Neural progenitor cell (in vitro differentiated cells): ENCODE measurements around the gene STARD9. TPM values are rescaled to one million over a fixed set of nuclear protein-coding genes. Genes with fewer than 3 reads are reported as not detected.
A peak's percentile ranks its signal among the peaks of the same experiment; 100 is the strongest.

Experiments
- DNase-seq: peaks from one replicate; pipeline ENCODE4 v3.0.0-alpha.2; 2016; ENCODE audit warnings: low spot score
- H2AFZ ChIP-seq: fragments of 200-600 bp; sonication (generic); replicated peaks from 2 replicates; pipeline ENCODE4 v1.6.1; 2016; ENCODE audit warnings: antibody characterized with exemption
- H3F3A ChIP-seq: fragments of 200-600 bp; sonication (generic); 2 replicates; pipeline ENCODE4 v1.6.1; 2016; ENCODE audit warnings: antibody characterized with exemption, low read depth
- H3K27ac ChIP-seq: fragments of 200-600 bp; sonication (generic); 2 replicates; pipeline ENCODE4 v1.5.1; 2016; ENCODE audit warnings: mild to moderate bottlenecking
- H3K27me3 ChIP-seq: fragments of 200-600 bp; sonication (generic); 2 replicates; pipeline ENCODE4 v1.6.1; 2016; ENCODE audit warnings: mild to moderate bottlenecking, moderate library complexity
- H3K36me3 ChIP-seq: fragments of 200-600 bp; sonication (generic); 2 replicates; pipeline ENCODE4 v1.5.1; 2016
- H3K4me1 ChIP-seq: fragments of 200-600 bp; sonication (generic); 2 replicates; pipeline ENCODE4 v1.6.1; 2016; ENCODE audit warnings: mixed run types
- H3K4me2 ChIP-seq: fragments of 200-600 bp; sonication (generic); 2 replicates; pipeline ENCODE4 v1.6.1; 2016
- H3K4me3 ChIP-seq: fragments of 200-600 bp; sonication (generic); 2 replicates; pipeline ENCODE4 v1.5.1; 2016
- H3K79me2 ChIP-seq: fragments of 200-600 bp; sonication (generic); 2 replicates; pipeline ENCODE4 v1.6.1; 2016; ENCODE audit warnings: low read depth
- H3K9ac ChIP-seq: fragments of 200-600 bp; sonication (generic); 2 replicates; pipeline ENCODE4 v1.6.1; 2016
- H3K9me3 ChIP-seq: fragments of 200-600 bp; sonication (generic); 2 replicates; pipeline ENCODE4 v1.5.1; 2016; ENCODE audit warnings: low read depth
- H4K20me1 ChIP-seq: fragments of 200-600 bp; sonication (generic); 2 replicates; pipeline ENCODE4 v1.6.1; 2016; ENCODE audit warnings: low read depth
- H3K27ac Mint-ChIP-seq: 3 replicates; pipeline ENCODE4 v1.8.0; 2021; ENCODE audit warnings: mixed read lengths
- H3K27me3 Mint-ChIP-seq: 2 replicates; pipeline ENCODE4 v1.8.0; 2022; ENCODE audit warnings: low read depth, mild to moderate bottlenecking, inconsistent platforms, moderate library complexity, mixed read lengths; ENCODE audit not compliant: insufficient read depth
- H3K36me3 Mint-ChIP-seq: 3 replicates; pipeline ENCODE4 v1.8.0; 2021; ENCODE audit warnings: mixed read lengths
- H3K4me1 Mint-ChIP-seq: 3 replicates; pipeline ENCODE4 v1.8.0; 2021; ENCODE audit warnings: mixed read lengths
- H3K4me3 Mint-ChIP-seq: 3 replicates; pipeline ENCODE4 v1.8.0; 2021; ENCODE audit warnings: mild to moderate bottlenecking, moderate library complexity, mixed read lengths
- H3K9me3 Mint-ChIP-seq: 3 replicates; pipeline ENCODE4 v1.8.0; 2020; ENCODE audit warnings: mixed read lengths
- EZH2 ChIP-seq: fragments of 200-600 bp; sonication (generic); IDR thresholded peaks from 2 replicates; pipeline ENCODE4 v1.6.1; 2017; ENCODE audit warnings: antibody characterized with exemption, mild to moderate bottlenecking, moderate library complexity
- EZH2phosphoT487 ChIP-seq: fragments of 200-600 bp; sonication (generic); IDR thresholded peaks from 2 replicates; pipeline ENCODE4 v1.6.1; 2017; ENCODE audit warnings: antibody characterized with exemption
- total RNA-seq: library from RNA; depleted of rRNA; stranded (reverse); fragments of >200 nt; gene quantifications from 2 replicates; pipeline ENCODE4 v1.2.3, GENCODE V29; 2015; ENCODE audit warnings: low replicate concordance
- TF ChIP-seq, protein P1 (sequence below): fragments of 200-600 bp; sonication (generic); IDR thresholded peaks from 2 replicates; pipeline ENCODE4 v1.5.1; 2017; ENCODE audit warnings: antibody characterized with exemption, mild to moderate bottlenecking

The STARD9 gene
- total RNA-seq, 1 donor from 2014 or later = 11.9 TPM

DNA sequence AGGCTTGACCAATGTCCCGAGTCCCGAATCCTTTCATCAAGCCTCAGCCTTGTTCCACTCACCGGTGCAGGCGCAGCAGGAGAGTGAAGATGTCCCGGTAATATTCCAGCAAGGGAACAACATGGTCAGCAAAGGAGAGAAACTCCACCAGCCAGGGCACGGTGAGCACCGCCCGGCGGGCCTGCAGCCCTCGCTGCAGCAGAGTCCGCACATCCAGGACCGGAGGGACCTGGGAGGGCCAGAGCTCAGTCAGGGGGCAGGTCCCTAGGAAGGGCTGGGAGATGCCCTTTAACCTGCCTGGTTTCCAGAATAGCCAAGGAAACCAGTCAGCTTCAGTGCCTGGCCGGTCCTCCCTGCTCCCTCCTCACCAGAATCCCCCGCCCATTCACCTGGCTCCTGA, 155.1 kb downstream of the STARD9 start:
- no peak overlapping the region for H3K4me3 Mint-ChIP-seq
- no peak overlapping the region for H3K9ac ChIP-seq
- TF ChIP-seq EZH2 = no peak
- TF ChIP-seq, protein P1, sequence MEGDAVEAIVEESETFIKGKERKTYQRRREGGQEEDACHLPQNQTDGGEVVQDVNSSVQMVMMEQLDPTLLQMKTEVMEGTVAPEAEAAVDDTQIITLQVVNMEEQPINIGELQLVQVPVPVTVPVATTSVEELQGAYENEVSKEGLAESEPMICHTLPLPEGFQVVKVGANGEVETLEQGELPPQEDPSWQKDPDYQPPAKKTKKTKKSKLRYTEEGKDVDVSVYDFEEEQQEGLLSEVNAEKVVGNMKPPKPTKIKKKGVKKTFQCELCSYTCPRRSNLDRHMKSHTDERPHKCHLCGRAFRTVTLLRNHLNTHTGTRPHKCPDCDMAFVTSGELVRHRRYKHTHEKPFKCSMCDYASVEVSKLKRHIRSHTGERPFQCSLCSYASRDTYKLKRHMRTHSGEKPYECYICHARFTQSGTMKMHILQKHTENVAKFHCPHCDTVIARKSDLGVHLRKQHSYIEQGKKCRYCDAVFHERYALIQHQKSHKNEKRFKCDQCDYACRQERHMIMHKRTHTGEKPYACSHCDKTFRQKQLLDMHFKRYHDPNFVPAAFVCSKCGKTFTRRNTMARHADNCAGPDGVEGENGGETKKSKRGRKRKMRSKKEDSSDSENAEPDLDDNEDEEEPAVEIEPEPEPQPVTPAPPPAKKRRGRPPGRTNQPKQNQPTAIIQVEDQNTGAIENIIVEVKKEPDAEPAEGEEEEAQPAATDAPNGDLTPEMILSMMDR = no peak
- no peak overlapping the region for H3K27ac Mint-ChIP-seq
- DNase-seq = no peak
- H3K36me3 Mint-ChIP-seq = peaks cover 30% of the 10 kb centered on the region
- no peaks in the 10 kb centered on the region for H3K9me3 ChIP-seq
- H3K79me2 ChIP-seq = peaks cover 2% of the 10 kb centered on the region
- H2AFZ ChIP-seq = no peak overlapping the region
- H3K4me2 ChIP-seq = no peak overlapping the region
- H3K4me3 ChIP-seq = no peak overlapping the region
- H3F3A ChIP-seq = peaks cover 3% of the 10 kb centered on the region
- H3K9me3 Mint-ChIP-seq = no peaks in the 10 kb centered on the region
- H3K27me3 ChIP-seq = no peaks in the 10 kb centered on the region
- H3K27me3 Mint-ChIP-seq = peaks cover 9% of the 10 kb centered on the region
- H3K27ac ChIP-seq = no peak overlapping the region
- peaks cover 4% of the 10 kb centered on the region for H3K4me1 Mint-ChIP-seq
- peaks cover 16% of the 10 kb centered on the region for H4K20me1 ChIP-seq
- H3K4me1 ChIP-seq = no peaks in the 10 kb centered on the region
- peaks cover 3% of the 10 kb centered on the region for H3K36me3 ChIP-seq

DNA sequence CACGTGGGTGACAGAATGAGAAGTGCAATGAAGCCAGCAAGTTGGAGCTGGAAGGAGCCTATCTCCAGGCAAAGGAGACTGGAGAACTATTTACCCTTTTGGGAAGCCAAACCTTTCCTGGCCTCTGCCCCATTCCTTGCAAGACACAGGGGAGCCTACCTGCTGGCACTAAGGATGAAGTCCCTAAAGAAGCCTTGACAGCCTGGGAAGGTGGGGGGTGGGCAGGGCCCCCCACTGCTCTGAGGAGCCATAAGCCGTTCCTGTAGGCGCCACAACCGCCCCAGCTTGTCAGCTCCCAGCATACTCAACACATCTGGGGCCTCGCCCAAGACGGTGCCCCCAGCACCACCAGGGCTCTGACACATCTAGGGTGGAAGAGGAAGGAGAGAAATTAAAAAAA, 156.1 kb downstream of the STARD9 start:
- H3K4me1 ChIP-seq = no peaks in the 10 kb centered on the region
- H3K79me2 ChIP-seq = peaks cover 8% of the 10 kb centered on the region
- no peak overlapping the region for H3K4me2 ChIP-seq
- peaks cover 7% of the 10 kb centered on the region for H3K4me1 Mint-ChIP-seq
- H3F3A ChIP-seq = peaks cover 3% of the 10 kb centered on the region
- no peak overlapping the region for H3K9ac ChIP-seq
- peaks cover 3% of the 10 kb centered on the region for H3K36me3 ChIP-seq
- no peak overlapping the region for H2AFZ ChIP-seq
- peaks cover 9% of the 10 kb centered on the region for H3K27me3 Mint-ChIP-seq
- H3K27ac ChIP-seq = no peak overlapping the region
- H4K20me1 ChIP-seq = peaks cover 23% of the 10 kb centered on the region
- no peaks in the 10 kb centered on the region for H3K27me3 ChIP-seq
- H3K27ac Mint-ChIP-seq = peak overlapping the region; percentile 76
- no peak overlapping the region for H3K4me3 Mint-ChIP-seq
- no peak for DNase-seq
- H3K36me3 Mint-ChIP-seq = peaks cover 29% of the 10 kb centered on the region
- H3K4me3 ChIP-seq = no peak overlapping the region
- no peaks in the 10 kb centered on the region for H3K9me3 ChIP-seq
- TF ChIP-seq EZH2phosphoT487 = no peak
- TF ChIP-seq, protein P1 = no peak
- no peak for TF ChIP-seq EZH2
- no peaks in the 10 kb centered on the region for H3K9me3 Mint-ChIP-seq

DNA sequence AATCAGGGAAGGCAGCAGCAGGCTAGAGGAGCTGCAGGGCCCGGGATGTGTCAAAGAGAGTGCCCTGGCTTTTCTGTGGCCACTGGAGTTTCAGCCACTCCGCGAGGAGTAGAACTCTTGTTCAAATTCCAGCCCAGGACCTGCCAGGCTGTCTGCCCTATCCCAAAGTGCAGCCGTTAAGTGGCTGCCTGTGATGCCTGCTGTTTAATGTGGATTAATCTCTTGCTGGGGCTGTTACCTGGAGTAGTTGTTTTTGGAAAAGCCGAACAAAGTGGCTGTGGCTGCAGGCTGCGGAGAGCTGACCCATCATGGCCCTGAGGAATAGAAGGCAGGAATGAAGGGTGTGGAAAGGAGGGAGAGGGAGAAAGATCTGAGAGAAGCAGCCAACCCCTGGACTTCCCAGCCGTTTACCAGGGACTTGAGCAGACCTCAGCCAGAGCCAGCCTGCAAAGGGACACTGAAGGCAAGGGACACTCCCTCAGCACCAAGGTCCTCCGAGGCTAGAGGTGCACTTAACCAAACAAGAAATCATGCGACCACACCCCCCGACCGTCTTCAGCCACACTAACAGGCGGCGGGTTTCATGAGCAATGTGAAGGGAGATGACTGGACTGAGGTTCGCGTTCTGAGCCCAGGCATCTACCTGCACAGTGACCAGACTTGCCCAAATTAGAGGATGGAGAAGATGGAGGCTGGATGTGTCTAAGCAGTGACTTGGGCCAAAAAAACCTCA, 156.9 kb downstream of the STARD9 start:
- Mint-ChIP-seq H3K9me3 (no peaks in the 10 kb centered on the region), H3K4me1 (peaks cover 7% of the 10 kb centered on the region), H3K27ac (no peak overlapping the region), H3K27me3 (peaks cover 10% of the 10 kb centered on the region), H3K4me3 (peak overlapping the region; percentile 6), H3K36me3 (peaks cover 29% of the 10 kb centered on the region)
- Histone ChIP-seq H2AFZ (no peak overlapping the region), H3K4me2 (no peak overlapping the region), H3K9ac (no peak overlapping the region), H3K27me3 (no peaks in the 10 kb centered on the region), H3K79me2 (peaks cover 8% of the 10 kb centered on the region), H3K4me1 (peaks cover under 1% of the 10 kb centered on the region), H3K27ac (no peak overlapping the region), H3K36me3 (peaks cover 3% of the 10 kb centered on the region), H3K9me3 (no peaks in the 10 kb centered on the region), H3K4me3 (no peak overlapping the region), H3F3A (peaks cover 9% of the 10 kb centered on the region), H4K20me1 (peaks cover 23% of the 10 kb centered on the region)
- TF ChIP-seq, protein P1 = no peak
- TF ChIP-seq EZH2phosphoT487 = no peak
- DNase-seq = no peak
